Stomach (tissue), 4 donors: ENCODE results near the gene MLXIP.
A peak's percentile ranks its signal among the peaks of the same experiment; 100 is the strongest.

Experiments used
- EP300 ChIP-seq: sonication (generic); formaldehyde crosslinking; IDR thresholded peaks from one replicate; pipeline ENCODE4 v1.6.1; 2017; ENCODE audit warnings: antibody characterized with exemption
- TF ChIP-seq, protein P1 (sequence below), 7 experiments: fragments of 450-650 bp in 4 of 7; fragments of 200-600 bp in 3 of 7; sonication (generic) in 3 of 7; IDR thresholded peaks; one replicate each; pipeline ENCODE4 v1.5.1; 2016 to 2019; ENCODE audit warnings: antibody characterized with exemption in 7 of 7, control low read depth in 2 of 7, mild to moderate bottlenecking in 1 of 7

- no peak for TF ChIP-seq EP300
- TF ChIP-seq, protein P1, sequence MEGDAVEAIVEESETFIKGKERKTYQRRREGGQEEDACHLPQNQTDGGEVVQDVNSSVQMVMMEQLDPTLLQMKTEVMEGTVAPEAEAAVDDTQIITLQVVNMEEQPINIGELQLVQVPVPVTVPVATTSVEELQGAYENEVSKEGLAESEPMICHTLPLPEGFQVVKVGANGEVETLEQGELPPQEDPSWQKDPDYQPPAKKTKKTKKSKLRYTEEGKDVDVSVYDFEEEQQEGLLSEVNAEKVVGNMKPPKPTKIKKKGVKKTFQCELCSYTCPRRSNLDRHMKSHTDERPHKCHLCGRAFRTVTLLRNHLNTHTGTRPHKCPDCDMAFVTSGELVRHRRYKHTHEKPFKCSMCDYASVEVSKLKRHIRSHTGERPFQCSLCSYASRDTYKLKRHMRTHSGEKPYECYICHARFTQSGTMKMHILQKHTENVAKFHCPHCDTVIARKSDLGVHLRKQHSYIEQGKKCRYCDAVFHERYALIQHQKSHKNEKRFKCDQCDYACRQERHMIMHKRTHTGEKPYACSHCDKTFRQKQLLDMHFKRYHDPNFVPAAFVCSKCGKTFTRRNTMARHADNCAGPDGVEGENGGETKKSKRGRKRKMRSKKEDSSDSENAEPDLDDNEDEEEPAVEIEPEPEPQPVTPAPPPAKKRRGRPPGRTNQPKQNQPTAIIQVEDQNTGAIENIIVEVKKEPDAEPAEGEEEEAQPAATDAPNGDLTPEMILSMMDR (IDR thresholded peaks at IDR 0.05): peak in 5 of 7 experiments; percentile 57 to 79 (median 72)
Observed at GRCh38 chr12:122190842-122191668, 112.5 kb downstream of the MLXIP start.
